Muscle of arm (tissue), 12 donors: ENCODE results near the gene NOTCH2. TPM values are rescaled to one million over a fixed set of nuclear protein-coding genes. Genes with fewer than 3 reads are reported as not detected.

Experiments used
- DNase-seq: peaks from one replicate; pipeline ENCODE4 v3.0.0-alpha.2; 2013
- polyA plus RNA-seq, 12 donors: library from polyadenylated mRNA; unstranded; fragments of 120-200 nt; gene quantifications; one replicate each; pipeline ENCODE4 v1.2.1, GENCODE V29; 2013; ENCODE audit not compliant: insufficient read length in 12 of 12

The NOTCH2 gene
- polyA plus RNA-seq, 12 donors = 41.5 to 81.8 (median 55.4) TPM; not detected in 1

DNA sequence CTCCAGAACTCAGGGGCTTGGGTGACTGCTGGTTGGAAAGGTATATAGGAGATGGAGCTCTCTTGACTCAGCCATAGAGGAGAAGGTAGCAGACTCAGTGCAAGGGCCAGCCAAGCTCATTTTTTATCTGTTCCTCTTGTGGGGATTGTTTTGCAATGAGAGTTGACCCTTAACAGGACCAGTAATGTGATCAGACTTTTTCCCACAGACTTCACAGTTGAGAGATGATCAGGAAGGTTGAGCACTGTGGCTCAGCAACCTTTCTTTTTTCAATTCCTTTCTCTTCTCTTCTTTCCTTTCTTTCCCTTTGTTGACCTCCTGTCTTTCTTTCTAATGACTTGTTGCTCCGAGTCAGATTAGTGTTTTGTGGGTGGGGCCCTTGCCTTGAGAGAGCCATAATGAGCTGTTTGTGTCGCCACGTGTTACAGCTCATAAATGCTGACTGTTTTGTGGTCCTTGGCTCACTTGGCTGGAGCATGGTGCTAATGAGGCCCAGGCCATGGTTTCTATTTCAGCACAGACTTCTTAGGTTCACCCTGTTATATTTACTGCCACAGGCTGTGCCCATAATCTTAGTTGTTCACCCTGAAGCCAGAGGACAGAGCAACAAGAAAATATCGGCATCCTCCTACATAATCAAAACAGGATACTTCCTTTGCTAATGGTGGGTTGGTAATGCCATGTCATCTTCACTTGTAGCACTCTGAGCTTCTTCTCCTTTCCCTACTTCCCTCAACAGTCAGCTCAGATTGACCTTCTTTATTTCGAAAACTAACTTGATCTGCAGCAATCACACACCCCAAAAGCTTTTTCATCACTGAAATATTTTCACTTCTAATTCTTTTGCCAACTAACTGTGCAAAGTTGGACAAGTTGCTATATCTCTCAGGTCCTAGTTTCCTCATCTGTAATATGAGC, 187.1 kb downstream of the NOTCH2 start:
- DNase-seq = no peak

DNA sequence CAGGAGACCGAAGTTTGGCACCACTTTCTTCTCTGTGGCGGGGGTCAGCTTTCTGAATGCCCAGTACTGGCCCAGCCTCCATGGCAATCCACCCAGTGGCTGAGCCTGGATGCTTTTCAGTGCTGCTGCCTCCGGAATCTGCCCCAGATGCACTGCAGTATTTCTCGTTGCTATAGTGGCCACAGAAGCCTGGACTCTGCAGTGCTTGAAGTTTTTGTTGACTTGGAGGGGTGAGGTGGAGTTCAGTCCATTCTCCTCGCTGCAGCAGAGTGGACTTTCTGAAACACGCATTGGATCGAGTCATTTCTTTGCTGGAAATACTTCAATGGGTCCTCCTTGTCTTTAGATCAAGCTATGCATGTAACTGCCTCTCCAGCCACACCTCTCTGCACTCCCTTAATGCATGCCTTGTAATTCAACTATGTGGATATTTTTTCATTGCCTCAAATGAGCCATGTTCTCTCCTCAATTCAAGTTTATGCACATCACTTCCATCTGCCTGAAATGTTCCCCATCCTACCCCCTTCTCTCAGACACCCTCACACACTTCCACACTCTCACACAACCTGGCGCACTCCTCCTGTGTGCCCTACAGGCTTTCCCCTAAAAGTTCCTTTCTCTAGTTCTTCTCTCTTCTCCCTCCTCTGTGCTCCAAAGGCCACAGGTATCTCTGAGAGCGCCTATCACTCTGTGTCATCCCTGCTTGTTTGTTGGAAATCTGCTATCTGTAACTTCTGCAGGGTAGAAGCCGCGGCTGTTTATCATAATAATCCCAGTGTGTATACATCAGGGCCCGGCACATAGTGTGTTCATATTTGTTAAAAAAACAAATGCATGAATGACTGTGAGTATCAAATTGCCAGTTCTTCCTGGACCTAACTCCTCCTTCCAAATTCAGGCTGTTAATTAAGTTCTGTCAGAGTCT, 189.7 kb downstream of the NOTCH2 start:
- DNase-seq = no peak

DNA sequence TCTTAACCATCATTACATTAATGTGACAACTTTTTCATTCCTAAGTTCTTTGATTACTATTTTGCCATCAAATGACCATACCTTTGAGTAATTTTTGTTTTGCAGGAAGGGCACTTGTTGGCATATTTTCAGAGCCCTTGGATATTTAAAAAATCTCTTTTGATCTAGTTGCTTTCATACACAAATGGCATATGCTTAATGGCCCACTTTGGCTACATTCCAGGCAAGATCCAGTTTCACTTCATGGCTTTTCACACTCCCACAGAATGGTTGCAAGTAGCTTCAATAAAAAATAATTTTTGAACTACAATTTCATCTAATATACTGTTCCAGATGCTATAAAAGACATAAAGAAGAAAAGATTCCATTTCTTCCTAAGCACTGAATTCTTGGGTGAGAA, 191.3 kb downstream of the NOTCH2 start:
- DNase-seq = no peak

DNA sequence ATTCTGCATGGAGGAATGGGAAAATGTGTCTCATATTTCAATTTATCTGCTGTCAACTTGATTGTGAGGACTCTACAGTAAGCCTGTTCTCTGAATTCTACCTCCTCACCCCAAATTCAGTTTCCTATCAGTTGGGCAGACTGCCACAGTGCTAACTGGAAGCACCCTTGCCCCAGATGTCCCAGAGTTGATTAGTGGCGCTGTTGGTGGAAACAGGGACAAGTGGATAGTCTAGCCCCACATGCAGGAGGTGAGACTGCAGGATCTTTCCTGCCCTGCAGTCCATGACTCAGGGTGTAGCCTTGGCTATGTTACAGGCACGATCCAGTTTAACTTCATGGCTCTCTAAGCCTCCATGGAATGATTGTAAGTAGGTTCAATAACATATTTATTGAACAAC, 195.3 kb downstream of the NOTCH2 start:
- DNase-seq = no peak

DNA sequence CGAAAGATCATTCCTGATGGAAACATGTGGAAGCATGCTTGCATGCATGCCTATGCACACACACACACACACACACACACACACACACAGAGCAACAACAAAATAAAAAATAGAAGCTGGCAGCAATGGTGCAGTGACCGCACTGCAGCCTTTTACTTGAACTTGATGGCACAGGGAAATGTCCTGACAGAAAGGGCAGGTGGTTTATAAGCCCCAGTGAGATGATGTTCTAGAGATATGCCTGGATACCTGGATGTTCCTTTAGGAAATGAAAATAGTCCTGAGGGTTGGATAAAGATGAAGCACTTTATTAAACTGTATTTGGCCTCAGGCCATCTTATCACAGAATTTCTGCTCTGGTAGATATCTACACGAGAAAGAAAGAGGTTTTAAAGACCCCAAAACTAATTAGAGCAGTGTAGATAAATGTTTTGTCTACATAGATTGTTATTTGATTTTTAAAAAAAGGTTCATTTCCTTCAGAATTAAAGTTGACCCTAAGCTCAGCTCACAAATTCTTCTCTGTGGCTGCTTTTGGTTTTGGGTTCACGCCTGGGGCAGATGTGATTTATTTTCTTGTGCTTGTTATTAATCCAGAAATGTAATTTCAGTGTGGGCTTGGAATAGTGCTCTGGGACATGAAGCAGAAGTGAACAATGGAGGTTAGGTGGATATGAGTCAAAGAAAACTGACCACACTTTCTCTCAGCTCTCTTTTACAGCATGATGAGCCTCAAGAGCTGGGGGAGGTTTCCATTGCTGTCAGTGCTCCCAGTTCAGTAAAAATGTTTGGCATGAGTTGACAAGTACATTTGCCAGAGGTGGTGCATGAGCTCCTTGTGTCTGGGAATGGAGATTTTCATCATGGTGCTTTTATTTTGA, 196.1 kb downstream of the NOTCH2 start:
- DNase-seq = peak; percentile 80

DNA sequence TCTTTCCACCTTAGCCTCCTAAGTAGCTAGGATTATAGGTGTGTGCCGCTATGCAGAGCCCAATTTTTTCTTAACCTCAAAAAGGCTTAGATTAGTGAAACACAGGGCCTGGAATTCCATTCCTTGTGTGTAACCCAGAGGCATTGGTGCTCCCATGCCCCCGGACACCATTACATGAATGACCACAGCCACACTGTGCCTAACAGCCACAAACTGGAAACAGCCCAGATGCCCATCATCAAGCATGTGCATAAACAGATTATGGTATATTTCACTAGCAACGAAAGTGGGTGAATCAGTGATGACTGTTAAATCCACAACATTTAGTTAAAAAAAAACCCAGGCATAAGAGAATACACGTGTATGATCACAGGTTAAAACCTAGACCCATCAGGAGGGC, 197.6 kb downstream of the NOTCH2 start:
- DNase-seq = no peak

DNA sequence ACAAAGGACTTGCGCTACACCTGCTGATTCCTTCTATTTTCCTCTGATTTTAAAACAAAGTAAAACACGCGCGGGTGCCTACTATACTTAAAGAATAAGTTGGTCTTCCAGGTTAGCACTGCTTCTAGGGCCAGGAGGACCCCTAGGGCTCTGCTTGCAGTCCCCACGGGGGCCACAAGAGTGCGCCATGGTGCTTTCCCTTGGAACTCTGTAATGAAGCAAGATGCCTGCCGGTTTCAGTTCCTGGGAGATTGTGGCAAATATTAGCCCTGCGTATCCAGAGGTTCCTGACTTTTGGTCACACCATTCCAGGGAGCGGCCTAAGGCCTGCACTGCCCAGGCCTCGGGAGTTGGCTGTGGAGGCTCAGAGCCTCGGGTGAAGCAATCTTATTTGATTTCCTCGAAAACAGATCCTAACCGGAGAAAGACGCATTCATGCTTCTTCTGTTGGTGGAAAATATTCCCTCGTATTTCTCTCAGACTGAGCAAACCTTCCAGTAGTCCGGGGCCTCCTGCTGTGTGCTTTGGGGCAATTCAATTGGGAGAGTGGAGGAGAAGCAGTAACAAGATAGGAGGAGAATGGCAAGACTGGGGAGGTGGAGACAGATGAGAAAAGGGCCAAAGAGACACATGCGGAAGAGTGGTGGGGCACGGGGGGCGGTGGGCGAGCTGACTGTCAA, 198.4 kb downstream of the NOTCH2 start:
- DNase-seq = peak; percentile 85

DNA sequence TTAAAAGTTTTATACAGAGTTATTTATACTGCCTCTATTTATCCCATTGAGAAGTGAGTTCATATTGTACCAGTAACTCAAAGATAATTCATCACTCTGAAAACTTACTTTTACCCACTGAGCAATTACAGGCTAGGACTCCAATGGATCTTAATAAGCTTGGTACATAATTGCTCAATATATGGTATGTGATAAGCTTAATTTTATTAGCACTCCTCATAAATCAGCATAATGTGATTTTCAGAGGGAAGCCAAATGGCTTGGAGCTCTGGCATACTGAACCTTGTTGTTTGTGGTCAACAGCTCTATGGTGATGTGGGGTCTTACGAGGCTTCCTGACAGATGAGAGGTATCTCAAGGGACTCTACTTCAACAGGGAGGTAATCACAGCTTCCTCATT, 199.5 kb downstream of the NOTCH2 start:
- DNase-seq = no peak

DNA sequence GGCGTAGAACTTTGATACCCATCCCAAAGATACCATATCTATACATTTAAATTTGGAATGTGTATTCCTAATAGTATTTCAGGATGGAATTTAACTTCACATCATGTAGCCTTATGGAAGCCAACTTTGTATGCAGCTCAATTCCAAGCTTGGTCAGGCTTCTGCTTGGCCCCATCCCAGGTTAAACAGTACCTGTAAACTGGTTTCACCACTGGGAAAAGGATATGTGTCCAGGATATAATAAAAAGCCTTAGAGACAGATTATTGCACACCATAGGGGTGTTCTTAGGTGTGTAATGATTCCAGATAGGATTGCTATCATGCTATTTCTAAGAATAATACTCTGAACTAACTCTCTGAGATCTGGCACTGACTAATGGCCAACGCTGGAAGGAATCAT, 201.3 kb downstream of the NOTCH2 start:
- DNase-seq = no peak

DNA sequence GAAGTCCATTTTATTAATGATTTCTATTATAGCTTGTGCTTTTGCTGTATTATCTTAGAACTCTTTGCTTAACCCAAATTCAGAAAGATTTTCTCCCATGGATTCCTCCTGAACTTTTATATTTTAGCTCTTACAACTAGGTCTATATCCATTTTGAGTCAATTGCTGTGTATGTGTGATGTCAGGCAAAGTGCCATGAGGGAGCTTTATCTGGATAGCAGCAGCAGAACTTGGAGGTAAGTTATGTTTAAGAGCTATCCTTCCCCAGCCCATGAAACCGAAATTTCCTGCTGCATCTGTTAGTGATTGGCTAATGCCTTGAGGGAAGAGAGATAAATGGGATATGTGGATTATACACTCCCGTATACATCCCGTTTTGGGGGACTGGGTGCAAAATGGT, 203.0 kb downstream of the NOTCH2 start:
- no peak for DNase-seq

DNA sequence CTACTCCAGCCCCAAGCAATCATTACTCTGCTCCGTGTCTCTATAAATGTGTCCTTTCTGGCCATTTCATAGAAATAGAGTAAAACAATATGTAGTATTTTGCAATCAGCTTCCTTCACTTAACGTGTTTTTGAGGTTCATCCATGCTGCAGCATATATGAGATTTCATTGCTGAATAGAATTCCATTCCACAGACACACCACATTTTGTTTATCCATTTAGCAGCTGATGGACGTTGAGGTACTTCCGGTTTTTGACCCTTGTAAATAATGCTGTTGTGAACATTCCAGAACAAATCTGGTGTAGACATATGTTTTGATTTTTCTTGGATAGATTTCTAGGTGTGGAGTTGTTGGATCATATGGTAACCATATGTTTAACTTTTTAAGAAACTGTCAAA, 203.8 kb downstream of the NOTCH2 start:
- DNase-seq = no peak

DNA sequence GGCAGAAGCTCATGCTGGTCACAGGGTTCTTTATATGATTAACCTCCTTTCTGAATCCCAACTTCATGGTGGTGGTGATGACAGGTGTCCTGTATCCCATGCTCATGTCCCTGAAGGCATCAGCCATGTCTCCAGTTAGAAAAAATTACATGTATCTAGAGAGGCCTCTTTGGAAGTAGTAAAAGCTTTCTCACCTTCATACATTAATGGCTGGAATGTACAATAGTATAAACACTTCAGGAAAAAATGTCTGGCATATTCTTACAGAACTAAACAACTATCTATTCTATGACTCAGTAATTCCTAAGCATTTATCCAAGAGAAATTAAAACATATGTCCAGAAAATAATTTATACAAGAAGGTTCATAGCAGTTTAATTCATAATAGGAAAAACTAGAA, 207.2 kb downstream of the NOTCH2 start:
- DNase-seq = no peak

Other genes starting within 250 kb of the NOTCH2 start
- gene ADAM30, start 173.1 kb downstream of the NOTCH2 start, polyA plus RNA-seq = not detected
- 10 to 100 TPM; 19.1 to 80.6 (median 29.5) TPM for gene SEC22B, start 106.9 kb upstream of the NOTCH2 start, polyA plus RNA-seq